ENCODE measurements around the gene SPEN. TPM values are rescaled to one million over a fixed set of nuclear protein-coding genes. Genes with fewer than 3 reads are reported as not detected.

Gene SPEN
- total and polyA plus RNA-seq, 2 of the 13 experiments (the other 11 are each of a cell fraction or from before 2014, with no cell fraction given) = 4.8 to 14.0 TPM

GRCh38 chr1:15837931-15838330, 9.6 kb upstream of the SPEN start:
- intact Hi-C loops (cut with micrococcal nuclease; ENCODE audit: unreplicated experiment) (no loop called here), in situ Hi-C loops (cut with HindIII; ENCODE audit: extremely low pct_ligation_motif_present, low pct_unique_long_range_greater_than_20kb) (no loop called here)
- ChIA-PET POLR2A (interaction anchor here (1.0 to 4.2 kb wide), 3 partner anchors 9 to 23 kb away, joined by 3 to 64 read pairs (median 25); partner anchors contain the start of gene SPEN), CTCF (ENCODE audit: low intra/inter-chr PET ratio, low total read pairs) (no interaction called here)
- Histone ChIP-seq H3K36me3 (replicated peaks in 1 of 2; ENCODE audit: control insufficient read depth in 1 of 2, insufficient read depth in 2 of 2, low read length in 2 of 2) (no peaks in the 10 kb centered on the region), H3K9me3 (ENCODE audit: low read length) (no peaks in the 10 kb centered on the region), H3K4me3 (replicated peaks in 1 of 3; ENCODE audit: insufficient read depth in 1 of 3, low read depth in 2 of 3, low read length in 3 of 3) (no peak overlapping the region), H2AFZ (ENCODE audit: low read length) (no peak overlapping the region), H3K9ac (ENCODE audit: insufficient read depth, low read depth, low read length) (no peak overlapping the region), H3K4me1 (ENCODE audit: insufficient read depth, low read length) (peaks cover 22% of the 10 kb centered on the region), H3K27me3 (ENCODE audit: control insufficient read depth in 1 of 2, insufficient read depth in 2 of 2, low read length in 2 of 2) (no peaks in the 10 kb centered on the region; a peak in 1 of 5 replicates), H3K79me2 (ENCODE audit: insufficient read depth, low read length) (peaks cover 14% of the 10 kb centered on the region), H3K4me2 (ENCODE audit: low read depth, low read length) (no peak overlapping the region), H4K20me1 (ENCODE audit: insufficient read depth, low read length) (no peaks in the 10 kb centered on the region), H3K27ac (ENCODE audit: extremely low read length, insufficient read depth, low read length) (no peak overlapping the region)
- no TSS peak for BruUV-seq (replicated peaks)
- no peak for ATAC-seq
- no peak for DNase-seq (ENCODE audit: low spot score)
- no peak for FAIRE-seq
- 88% methylated on average over 7 of the region's 7 CpGs for WGBS (ENCODE audit: low lambda C conversion rate)
- TF ChIP-seq ZBTB7A (CRISPR knock-in tag; IDR thresholded peaks at IDR 0.05) (no peak), SATB2 (CRISPR knock-in tag; IDR thresholded peaks at IDR 0.05) (no peak)
- TF ChIP-seq, protein P1, sequence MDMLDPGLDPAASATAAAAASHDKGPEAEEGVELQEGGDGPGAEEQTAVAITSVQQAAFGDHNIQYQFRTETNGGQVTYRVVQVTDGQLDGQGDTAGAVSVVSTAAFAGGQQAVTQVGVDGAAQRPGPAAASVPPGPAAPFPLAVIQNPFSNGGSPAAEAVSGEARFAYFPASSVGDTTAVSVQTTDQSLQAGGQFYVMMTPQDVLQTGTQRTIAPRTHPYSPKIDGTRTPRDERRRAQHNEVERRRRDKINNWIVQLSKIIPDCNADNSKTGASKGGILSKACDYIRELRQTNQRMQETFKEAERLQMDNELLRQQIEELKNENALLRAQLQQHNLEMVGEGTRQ (IDR thresholded peaks at IDR 0.05; ENCODE audit: low read depth, low read length) = no peak
- TF ChIP-seq, protein P1 (CRISPR knock-in tag; IDR thresholded peaks at IDR 0.05; ENCODE audit: borderline replicate concordance) = no peak

DNA sequence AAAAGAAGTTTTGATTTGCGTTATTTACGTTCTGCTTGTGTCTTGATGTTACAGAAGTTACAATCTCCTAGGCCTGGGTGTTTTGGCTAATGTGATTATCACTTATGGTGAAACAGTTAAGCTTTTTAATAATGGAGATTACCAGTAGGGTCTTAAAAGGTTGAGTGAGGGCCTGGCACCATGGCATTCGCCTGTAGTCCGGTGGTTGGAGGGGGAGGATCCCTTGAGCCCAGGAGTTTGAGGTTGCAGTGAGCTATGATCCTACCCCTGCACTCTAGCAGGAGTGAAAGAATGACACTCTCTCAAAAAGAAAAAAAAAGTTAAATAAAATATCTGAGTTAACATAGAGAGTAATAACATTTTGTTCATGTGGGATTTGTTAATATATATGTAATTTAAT, 8.8 kb upstream of the SPEN start:
- Histone ChIP-seq H3K27ac (ENCODE audit: extremely low read length, insufficient read depth, low read length) (no peak overlapping the region), H3K9ac (ENCODE audit: insufficient read depth, low read depth, low read length) (no peak overlapping the region), H3K4me2 (ENCODE audit: low read depth, low read length) (no peak overlapping the region), H3K27me3 (ENCODE audit: control insufficient read depth in 1 of 2, insufficient read depth in 2 of 2, low read length in 2 of 2) (no peaks in the 10 kb centered on the region; a peak in 1 of 5 replicates), H3K4me1 (ENCODE audit: insufficient read depth, low read length) (peaks cover 16% of the 10 kb centered on the region), H4K20me1 (ENCODE audit: insufficient read depth, low read length) (no peaks in the 10 kb centered on the region), H3K79me2 (ENCODE audit: insufficient read depth, low read length) (peaks cover 6% of the 10 kb centered on the region), H3K4me3 (replicated peaks in 1 of 3; ENCODE audit: insufficient read depth in 1 of 3, low read depth in 2 of 3, low read length in 3 of 3) (no peak overlapping the region), H3K36me3 (replicated peaks in 1 of 2; ENCODE audit: control insufficient read depth in 1 of 2, insufficient read depth in 2 of 2, low read length in 2 of 2) (no peaks in the 10 kb centered on the region), H3K9me3 (ENCODE audit: low read length) (no peaks in the 10 kb centered on the region), H2AFZ (ENCODE audit: low read length) (no peak overlapping the region)
- BruUV-seq (replicated peaks) = no TSS peak
- FAIRE-seq (no peak), ATAC-seq (no peak), DNase-seq (ENCODE audit: low spot score) (no peak)
- WGBS (ENCODE audit: low lambda C conversion rate) = 84% methylated on average over 4 of the region's 4 CpGs
- in situ Hi-C loops (cut with HindIII; ENCODE audit: extremely low pct_ligation_motif_present, low pct_unique_long_range_greater_than_20kb) = no loop called here
- intact Hi-C loops (cut with micrococcal nuclease; ENCODE audit: unreplicated experiment) = no loop called here
- CTCF ChIA-PET (ENCODE audit: low intra/inter-chr PET ratio, low total read pairs) = no interaction called here
- POLR2A ChIA-PET = interaction anchor here (4.2 kb wide), 1 partner anchor 8 kb away, joined by 64 read pairs; the partner anchor contains the start of gene SPEN
- TF ChIP-seq, protein P2, sequence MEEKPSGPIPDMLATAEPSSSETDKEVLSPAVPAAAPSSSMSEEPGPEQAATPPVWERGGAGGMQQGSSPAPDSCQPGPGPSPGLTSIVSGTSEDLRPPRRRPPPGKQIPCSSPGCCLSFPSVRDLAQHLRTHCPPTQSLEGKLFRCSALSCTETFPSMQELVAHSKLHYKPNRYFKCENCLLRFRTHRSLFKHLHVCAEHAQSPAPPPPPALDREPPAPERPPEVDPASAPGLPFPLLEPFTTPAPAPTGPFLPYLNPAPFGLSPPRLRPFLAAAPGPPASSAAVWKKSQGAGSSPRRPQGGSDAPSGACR (CRISPR knock-in tag; IDR thresholded peaks at IDR 0.05) = no peak
- TF ChIP-seq CENPT (CRISPR knock-in tag; IDR thresholded peaks at IDR 0.05; ENCODE audit: low read depth) (no peak), MATR3 (CRISPR knock-in tag; IDR thresholded peaks at IDR 0.05) (no peak), E2F2 (CRISPR knock-in tag; IDR thresholded peaks at IDR 0.05; ENCODE audit: borderline replicate concordance) (no peak), ZNF138 (CRISPR knock-in tag; IDR thresholded peaks at IDR 0.05; ENCODE audit: low read depth) (no peak), RFXANK (CRISPR knock-in tag; IDR thresholded peaks at IDR 0.05) (no peak), RFX3 (CRISPR knock-in tag; IDR thresholded peaks at IDR 0.05) (no peak), ZNF761 (CRISPR knock-in tag; conservative IDR thresholded peaks at IDR 0.05) (no peak), ZBTB37 (CRISPR knock-in tag; IDR thresholded peaks at IDR 0.05) (no peak)
